Astrocyte (in vitro differentiated cells and primary cell): ENCODE results near the gene BICD1. TPM values are rescaled to one million over a fixed set of nuclear protein-coding genes. Genes with fewer than 3 reads are reported as not detected.

Experiments
- DNase-seq: peaks from one replicate; pipeline ENCODE4 v3.0.0-alpha.2; 2010; ENCODE audit warnings: low read depth
- FAIRE-seq: peaks from 2 replicates; lab custom pipeline; 2011; peaks lifted over from hg19 to GRCh38; lab: Jason Lieb, UNC
- H2AFZ ChIP-seq: 2 replicates; pipeline ENCODE4 v1.6.0; 2012; ENCODE audit warnings: low read depth, low read length, inconsistent platforms
- H3K27ac ChIP-seq: 2 replicates; pipeline ENCODE4 v1.5.1; 2011; ENCODE audit warnings: low read depth, low read length, inconsistent platforms
- H3K27me3 ChIP-seq: 2 replicates; pipeline ENCODE4 v1.6.0; 2011; ENCODE audit warnings: low read length, inconsistent platforms; ENCODE audit not compliant: insufficient read depth
- H3K36me3 ChIP-seq: 2 replicates; pipeline ENCODE4 v1.5.1; 2011; ENCODE audit warnings: low read length, inconsistent platforms; ENCODE audit not compliant: insufficient read depth
- H3K4me1 ChIP-seq: 2 replicates; pipeline ENCODE4 v1.5.1; 2011; ENCODE audit warnings: low read length, inconsistent platforms; ENCODE audit not compliant: insufficient read depth
- H3K4me2 ChIP-seq: 2 replicates; pipeline ENCODE4 v1.6.0; 2012; ENCODE audit warnings: low read length, inconsistent platforms
- H3K4me3 ChIP-seq: 2 replicates; pipeline ENCODE4 v1.5.1; 2011; ENCODE audit warnings: low read depth, mild to moderate bottlenecking, low read length, inconsistent platforms; ENCODE audit not compliant: insufficient read depth
- H3K79me2 ChIP-seq: 2 replicates; pipeline ENCODE4 v1.6.0; 2012; ENCODE audit warnings: mild to moderate bottlenecking, low read length, inconsistent platforms; ENCODE audit not compliant: insufficient read depth
- H3K9ac ChIP-seq: 2 replicates; pipeline ENCODE4 v1.6.0; 2012; ENCODE audit warnings: mild to moderate bottlenecking, low read length, inconsistent platforms
- H3K9me3 ChIP-seq: 2 replicates; pipeline ENCODE4 v1.5.1; 2012; ENCODE audit warnings: low read depth, mild to moderate bottlenecking, low read length, inconsistent platforms; ENCODE audit not compliant: insufficient read depth
- H4K20me1 ChIP-seq: 2 replicates; pipeline ENCODE4 v1.6.0; 2012; ENCODE audit warnings: low read length, inconsistent platforms; ENCODE audit not compliant: insufficient read depth
- H3K27ac Mint-ChIP-seq: one replicate; pipeline ENCODE4 v1.8.0; 2021; ENCODE audit warnings: mild to moderate bottlenecking, mixed read lengths; ENCODE audit not compliant: unreplicated experiment
- H3K27me3 Mint-ChIP-seq: one replicate; pipeline ENCODE4 v1.8.0; 2021; ENCODE audit warnings: low read depth, mixed read lengths; ENCODE audit not compliant: unreplicated experiment
- H3K36me3 Mint-ChIP-seq: one replicate; pipeline ENCODE4 v1.8.0; 2021; ENCODE audit warnings: low read depth, mixed read lengths; ENCODE audit not compliant: unreplicated experiment
- H3K4me1 Mint-ChIP-seq: one replicate; pipeline ENCODE4 v1.8.0; 2021; ENCODE audit warnings: low read depth, mixed read lengths; ENCODE audit not compliant: unreplicated experiment
- H3K4me3 Mint-ChIP-seq: one replicate; pipeline ENCODE4 v1.8.0; 2021; ENCODE audit warnings: mild to moderate bottlenecking, moderate library complexity, mixed read lengths; ENCODE audit not compliant: unreplicated experiment
- H3K9me3 Mint-ChIP-seq: one replicate; pipeline ENCODE4 v1.8.0; 2021; ENCODE audit warnings: mild to moderate bottlenecking, mixed read lengths; ENCODE audit not compliant: unreplicated experiment
- EZH2 ChIP-seq: IDR thresholded peaks from 2 replicates; pipeline ENCODE4 v1.6.1; 2012; ENCODE audit warnings: mild to moderate bottlenecking, low read length, inconsistent platforms; ENCODE audit not compliant: insufficient read depth
- total RNA-seq: library from RNA; stranded (reverse); gene quantifications from 2 replicates; pipeline ENCODE4 v1.2.1, GENCODE V29; 2021
- TF ChIP-seq, protein P1 (sequence below): IDR thresholded peaks from 2 replicates; pipeline ENCODE4 v1.5.1; 2011; ENCODE audit warnings: low read depth, mild to moderate bottlenecking, inconsistent platforms, low read length, moderate library complexity; ENCODE audit not compliant: insufficient read depth

The BICD1 gene
- total RNA-seq, 1 donor from 2014 or later = 28.7 TPM

DNA sequence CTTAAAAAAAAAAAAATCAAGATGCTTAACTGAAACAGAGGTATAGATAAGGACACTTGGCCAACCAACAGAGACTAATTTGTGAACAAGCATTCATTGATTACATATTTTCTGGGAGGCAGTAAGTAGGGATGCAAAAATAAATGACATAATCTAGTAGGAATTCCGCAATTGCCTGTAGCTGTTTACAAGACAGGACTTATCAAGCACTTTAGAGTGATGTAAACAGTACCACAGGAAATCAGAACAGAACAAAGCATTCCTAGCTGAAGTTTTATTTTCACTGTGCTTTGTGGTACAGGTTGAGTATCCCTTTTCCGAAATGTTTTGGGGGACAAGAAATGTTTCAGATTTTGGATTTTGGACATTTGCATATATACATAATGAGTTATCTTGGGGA, 224.5 kb downstream of the BICD1 start:
- H2AFZ ChIP-seq = no peak overlapping the region
- peaks cover 4% of the 10 kb centered on the region for H4K20me1 ChIP-seq
- H3K4me3 Mint-ChIP-seq = no peak overlapping the region
- TF ChIP-seq, protein P1, sequence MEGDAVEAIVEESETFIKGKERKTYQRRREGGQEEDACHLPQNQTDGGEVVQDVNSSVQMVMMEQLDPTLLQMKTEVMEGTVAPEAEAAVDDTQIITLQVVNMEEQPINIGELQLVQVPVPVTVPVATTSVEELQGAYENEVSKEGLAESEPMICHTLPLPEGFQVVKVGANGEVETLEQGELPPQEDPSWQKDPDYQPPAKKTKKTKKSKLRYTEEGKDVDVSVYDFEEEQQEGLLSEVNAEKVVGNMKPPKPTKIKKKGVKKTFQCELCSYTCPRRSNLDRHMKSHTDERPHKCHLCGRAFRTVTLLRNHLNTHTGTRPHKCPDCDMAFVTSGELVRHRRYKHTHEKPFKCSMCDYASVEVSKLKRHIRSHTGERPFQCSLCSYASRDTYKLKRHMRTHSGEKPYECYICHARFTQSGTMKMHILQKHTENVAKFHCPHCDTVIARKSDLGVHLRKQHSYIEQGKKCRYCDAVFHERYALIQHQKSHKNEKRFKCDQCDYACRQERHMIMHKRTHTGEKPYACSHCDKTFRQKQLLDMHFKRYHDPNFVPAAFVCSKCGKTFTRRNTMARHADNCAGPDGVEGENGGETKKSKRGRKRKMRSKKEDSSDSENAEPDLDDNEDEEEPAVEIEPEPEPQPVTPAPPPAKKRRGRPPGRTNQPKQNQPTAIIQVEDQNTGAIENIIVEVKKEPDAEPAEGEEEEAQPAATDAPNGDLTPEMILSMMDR = no peak
- no peak for TF ChIP-seq EZH2
- H3K27me3 Mint-ChIP-seq = no peaks in the 10 kb centered on the region
- no peaks in the 10 kb centered on the region for H3K4me1 ChIP-seq
- peaks cover 16% of the 10 kb centered on the region for H3K36me3 Mint-ChIP-seq
- DNase-seq = peak; percentile 11
- no peaks in the 10 kb centered on the region for H3K9me3 Mint-ChIP-seq
- H3K36me3 ChIP-seq = peaks cover 17% of the 10 kb centered on the region
- no peaks in the 10 kb centered on the region for H3K79me2 ChIP-seq
- no peak for FAIRE-seq
- H3K4me1 Mint-ChIP-seq = peaks cover 2% of the 10 kb centered on the region
- no peak overlapping the region for H3K27ac ChIP-seq
- no peaks in the 10 kb centered on the region for H3K27me3 ChIP-seq
- H3K27ac Mint-ChIP-seq = no peak overlapping the region
- H3K9ac ChIP-seq = no peak overlapping the region
- no peak overlapping the region for H3K4me3 ChIP-seq
- H3K9me3 ChIP-seq = no peaks in the 10 kb centered on the region
- no peak overlapping the region for H3K4me2 ChIP-seq

DNA sequence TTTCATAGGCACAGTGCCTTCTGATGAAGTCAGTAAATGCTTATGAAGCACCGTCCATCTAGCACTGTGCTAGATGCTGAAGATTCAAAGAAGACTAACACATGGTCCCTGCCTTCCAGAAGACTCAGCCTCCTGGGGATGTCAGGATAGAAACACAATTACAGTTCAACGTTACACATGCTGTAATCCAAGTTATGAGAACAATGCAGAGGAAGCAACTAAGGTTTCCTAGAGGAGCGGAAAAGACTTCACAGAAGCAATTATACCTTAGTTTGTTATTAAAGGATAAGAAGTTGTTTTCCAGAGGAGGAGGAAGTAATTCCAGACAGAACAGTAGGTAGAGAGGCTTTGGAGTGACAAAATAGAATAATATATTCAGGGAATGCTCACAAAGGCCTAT, 225.8 kb downstream of the BICD1 start:
- Histone ChIP-seq H3K27ac (no peak overlapping the region), H4K20me1 (no peaks in the 10 kb centered on the region), H3K27me3 (no peaks in the 10 kb centered on the region), H3K9me3 (no peaks in the 10 kb centered on the region), H3K4me3 (no peak overlapping the region), H3K4me2 (no peak overlapping the region), H3K79me2 (no peaks in the 10 kb centered on the region), H2AFZ (no peak overlapping the region), H3K36me3 (peaks cover 16% of the 10 kb centered on the region), H3K9ac (no peak overlapping the region), H3K4me1 (no peaks in the 10 kb centered on the region)
- Mint-ChIP-seq H3K4me1 (peaks cover 2% of the 10 kb centered on the region), H3K36me3 (peaks cover 14% of the 10 kb centered on the region), H3K9me3 (no peaks in the 10 kb centered on the region), H3K27me3 (no peaks in the 10 kb centered on the region), H3K27ac (no peak overlapping the region), H3K4me3 (no peak overlapping the region)
- TF ChIP-seq EZH2 = no peak
- TF ChIP-seq, protein P1 = no peak
- no peak for FAIRE-seq
- no peak for DNase-seq

DNA sequence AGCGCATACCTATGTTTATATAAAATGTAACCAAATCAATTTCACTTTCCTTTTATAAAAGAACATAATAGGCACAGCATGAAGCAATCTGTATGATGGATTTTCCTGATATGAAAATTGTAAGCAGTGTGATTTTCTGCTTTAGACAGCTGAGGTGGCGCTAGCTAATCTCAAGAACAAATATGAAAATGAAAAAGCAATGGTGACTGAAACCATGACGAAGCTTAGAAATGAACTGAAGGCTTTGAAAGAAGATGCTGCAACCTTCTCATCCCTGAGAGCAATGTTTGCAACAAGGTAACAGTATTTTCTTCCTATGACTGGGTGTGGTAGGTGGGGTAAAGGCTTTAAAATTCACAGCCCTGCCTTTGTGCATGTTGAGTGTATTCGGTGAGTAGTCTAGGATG, 227.7 kb downstream of the BICD1 start:
- H3K27me3 Mint-ChIP-seq = no peaks in the 10 kb centered on the region
- no peaks in the 10 kb centered on the region for H3K9me3 Mint-ChIP-seq

More for the DNA sequence above, 227.7 kb downstream of the BICD1 start:
- no peak overlapping the region for H3K4me3 Mint-ChIP-seq
- H3K9ac ChIP-seq = no peak overlapping the region
- no peak overlapping the region for H3K27ac ChIP-seq
- H3K4me1 ChIP-seq = no peaks in the 10 kb centered on the region
- H3K36me3 ChIP-seq = peaks cover 24% of the 10 kb centered on the region
- H2AFZ ChIP-seq = no peak overlapping the region
- H4K20me1 ChIP-seq = no peaks in the 10 kb centered on the region
- DNase-seq = no peak
- no peak overlapping the region for H3K27ac Mint-ChIP-seq
- H3K9me3 ChIP-seq = no peaks in the 10 kb centered on the region
- TF ChIP-seq, protein P1 = no peak
- TF ChIP-seq EZH2 = no peak
- H3K4me3 ChIP-seq = no peak overlapping the region
- no peak overlapping the region for H3K4me2 ChIP-seq
- no peaks in the 10 kb centered on the region for H3K79me2 ChIP-seq
- no peak for FAIRE-seq
- H3K36me3 Mint-ChIP-seq = peaks cover 11% of the 10 kb centered on the region
- H3K4me1 Mint-ChIP-seq = peaks cover 2% of the 10 kb centered on the region
- no peaks in the 10 kb centered on the region for H3K27me3 ChIP-seq
